ENCODE measurements around the gene NRP1. TPM values are rescaled to one million over a fixed set of nuclear protein-coding genes. Genes with fewer than 3 reads are reported as not detected.

The NRP1 gene
- total RNA-seq, 4 donors from 2014 or later: 40.4 to 123 (median 58.3) TPM

DNA sequence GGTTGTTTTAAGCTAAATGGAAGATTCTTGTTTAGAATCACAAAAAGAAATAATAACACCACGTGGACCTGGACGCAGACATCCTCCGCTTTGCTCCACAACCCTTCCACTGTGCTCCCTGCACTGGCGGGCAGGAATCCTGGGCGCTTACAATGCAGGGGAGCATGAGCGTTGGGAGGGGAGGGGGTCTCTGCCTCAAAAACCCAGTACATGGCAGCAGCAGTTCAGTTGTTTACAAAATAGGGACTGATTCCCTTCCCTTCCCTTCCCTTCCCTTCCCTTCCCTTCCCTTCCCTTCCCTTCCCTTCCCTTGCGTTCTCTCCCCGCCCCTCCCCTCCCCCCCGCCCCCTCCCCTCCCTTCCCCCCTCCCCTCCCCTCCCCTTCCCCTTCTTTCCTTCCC, 206.8 kb downstream of the NRP1 start:
- Histone ChIP-seq H3K9me3 (no peaks in the 10 kb centered on the region), H3K4me3 (replicated peaks in 1 of 3) (no peak overlapping the region), H3K27me3 (no peaks in the 10 kb centered on the region), H3K4me1 (peaks cover 0 to 9% of the 10 kb centered on the region in 2 donors), H3K36me3 (no peaks in the 10 kb centered on the region), H3K27ac (no peak overlapping the region)
- TF ChIP-seq POLR2A (IDR thresholded peaks at IDR 0.05): no peak
- TF ChIP-seq, protein P1, sequence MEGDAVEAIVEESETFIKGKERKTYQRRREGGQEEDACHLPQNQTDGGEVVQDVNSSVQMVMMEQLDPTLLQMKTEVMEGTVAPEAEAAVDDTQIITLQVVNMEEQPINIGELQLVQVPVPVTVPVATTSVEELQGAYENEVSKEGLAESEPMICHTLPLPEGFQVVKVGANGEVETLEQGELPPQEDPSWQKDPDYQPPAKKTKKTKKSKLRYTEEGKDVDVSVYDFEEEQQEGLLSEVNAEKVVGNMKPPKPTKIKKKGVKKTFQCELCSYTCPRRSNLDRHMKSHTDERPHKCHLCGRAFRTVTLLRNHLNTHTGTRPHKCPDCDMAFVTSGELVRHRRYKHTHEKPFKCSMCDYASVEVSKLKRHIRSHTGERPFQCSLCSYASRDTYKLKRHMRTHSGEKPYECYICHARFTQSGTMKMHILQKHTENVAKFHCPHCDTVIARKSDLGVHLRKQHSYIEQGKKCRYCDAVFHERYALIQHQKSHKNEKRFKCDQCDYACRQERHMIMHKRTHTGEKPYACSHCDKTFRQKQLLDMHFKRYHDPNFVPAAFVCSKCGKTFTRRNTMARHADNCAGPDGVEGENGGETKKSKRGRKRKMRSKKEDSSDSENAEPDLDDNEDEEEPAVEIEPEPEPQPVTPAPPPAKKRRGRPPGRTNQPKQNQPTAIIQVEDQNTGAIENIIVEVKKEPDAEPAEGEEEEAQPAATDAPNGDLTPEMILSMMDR (IDR thresholded peaks at IDR 0.05): no peak
- intact Hi-C loops (cut with DNase I): no loop called here
- no peak for DNase-seq
- WGBS, 2 donors: 85% methylated on average over 9 of the region's 9 CpGs

Small RNA genes within 50 kb of the gene (small RNA-seq; reads per million reads assigned to genes)
- gene AL353600.1 (not detected), gene RN7SL398P (not detected)
